GM18505 (cell line): Measurements from ENCODE around the gene XDH.

Source experiments
- ATAC-seq: cut with Tn5 transposase; IDR thresholded peaks from one replicate; pipeline ENCODE4 v1.9.1; 2021; ENCODE audit not compliant: unreplicated experiment
- POLR2A ChIP-seq: IDR thresholded peaks from 4 replicates; pipeline ENCODE4 v1.6.1; 2011; ENCODE audit warnings: borderline replicate concordance; ENCODE audit not compliant: insufficient read depth, insufficient read length; ENCODE audit errors: extremely low read depth

Gene XDH

GRCh38 chr2:31296641-31297287 is 117.8 kb downstream of the XDH start:
- ATAC-seq: no peak
- no peak for TF ChIP-seq POLR2A

DNA sequence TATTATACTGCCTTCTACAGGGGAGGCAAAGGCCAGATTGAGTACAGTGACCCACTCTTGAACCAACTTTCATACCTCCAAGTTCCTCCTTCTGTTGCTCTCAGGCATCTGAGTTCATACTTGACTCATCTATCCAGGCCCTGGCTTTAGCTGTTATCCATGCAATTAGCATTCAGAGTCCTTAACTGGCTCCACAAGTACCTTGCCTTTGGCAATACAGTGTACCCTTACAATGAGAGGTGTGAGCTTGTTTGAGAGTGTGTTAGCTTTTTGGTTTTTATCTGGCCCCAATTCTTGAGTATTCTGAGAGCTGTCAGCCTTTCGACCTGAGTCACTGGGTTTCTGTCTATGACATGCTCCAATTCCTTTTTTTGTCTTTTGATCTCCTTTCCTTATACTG is 120.3 kb downstream of the XDH start:
- no peak for ATAC-seq
- no peak for TF ChIP-seq POLR2A

DNA sequence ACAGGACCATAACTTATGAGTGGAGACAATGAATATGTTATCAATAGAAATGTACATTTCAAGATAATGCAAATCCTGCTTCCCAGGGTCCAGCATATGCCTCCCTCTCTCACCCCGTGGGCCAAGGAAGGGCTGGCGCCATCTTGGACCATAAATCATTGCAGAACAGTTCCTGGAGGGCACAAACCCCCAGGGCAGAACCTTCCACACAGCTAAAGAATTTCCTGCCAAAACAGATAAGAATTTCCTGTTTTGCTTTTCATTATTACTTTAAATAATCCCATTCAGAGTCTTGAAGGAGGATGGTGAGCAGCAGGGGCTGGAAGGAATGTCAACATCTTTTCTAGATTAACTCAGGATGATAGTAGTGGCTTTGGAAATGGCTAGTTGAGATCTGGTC is 126.9 kb downstream of the XDH start:
- ATAC-seq: no peak
- no peak for TF ChIP-seq POLR2A

GRCh38 chr2:31286961-31287550 is 127.5 kb downstream of the XDH start:
- no peak for ATAC-seq
- no peak for TF ChIP-seq POLR2A

GRCh38 chr2:31286230-31286629 is 128.3 kb downstream of the XDH start:
- no peak for ATAC-seq
- TF ChIP-seq POLR2A: no peak
